ENCODE data around the gene C1orf159.
"Not testable (repeated sequence)": the region's sequence is repeated elsewhere in the genome, so short reads cannot be mapped to it uniquely, and the experiment has no call there.

The C1orf159 gene

GRCh38 chr1:1150100-1150499, 34.2 kb upstream of the C1orf159 start:
- FAIRE-seq (no peak), DNase-seq (ENCODE audit: low spot score) (no peak)

GRCh38 chr1:1149416-1149815, 33.5 kb upstream of the C1orf159 start:
- no peak for FAIRE-seq
- no peak for DNase-seq (ENCODE audit: low spot score)

- FAIRE-seq (no peak), DNase-seq (ENCODE audit: low spot score) (no peak)
Measured at GRCh38 chr1:1148569-1148968, 32.7 kb upstream of the C1orf159 start.

- FAIRE-seq (no peak), DNase-seq (ENCODE audit: low spot score) (no peak)
Measured at GRCh38 chr1:1148061-1148460, 32.2 kb upstream of the C1orf159 start.

- FAIRE-seq: no peak
- DNase-seq (ENCODE audit: low spot score): no peak
Measured at GRCh38 chr1:1146596-1146995, 30.7 kb upstream of the C1orf159 start.

- no peak for FAIRE-seq
- no peak for DNase-seq (ENCODE audit: low spot score)
Measured at GRCh38 chr1:1146026-1146425, 30.1 kb upstream of the C1orf159 start.

GRCh38 chr1:1145547-1145914, 29.6 kb upstream of the C1orf159 start:
- DNase-seq (ENCODE audit: low spot score) (no peak), FAIRE-seq (no peak)

- no peak for FAIRE-seq
Measured at GRCh38 chr1:1144843-1145546, 29.1 kb upstream of the C1orf159 start.

GRCh38 chr1:1144122-1144842, 28.4 kb upstream of the C1orf159 start:
- FAIRE-seq: no peak

More at GRCh38 chr1:1144843-1145546, 29.1 kb upstream of the C1orf159 start:
- DNase-seq (ENCODE audit: low spot score): no peak

GRCh38 chr1:1143636-1144035, 27.7 kb upstream of the C1orf159 start:
- FAIRE-seq (no peak), DNase-seq (ENCODE audit: low spot score) (no peak)

More at GRCh38 chr1:1144122-1144842, 28.4 kb upstream of the C1orf159 start:
- DNase-seq (ENCODE audit: low spot score): no peak

GRCh38 chr1:1142844-1143243, 27.0 kb upstream of the C1orf159 start:
- no peak for FAIRE-seq

GRCh38 chr1:1142352-1142751, 26.5 kb upstream of the C1orf159 start:
- FAIRE-seq; DNase-seq (ENCODE audit: low spot score): not testable (repeated sequence)

More at GRCh38 chr1:1142844-1143243, 27.0 kb upstream of the C1orf159 start:
- no peak for DNase-seq (ENCODE audit: low spot score)

- no peak for FAIRE-seq
- DNase-seq (ENCODE audit: low spot score): no peak
Measured at GRCh38 chr1:1141911-1142250, 26.0 kb upstream of the C1orf159 start.

- FAIRE-seq: no peak
- DNase-seq (ENCODE audit: low spot score): no peak
Measured at GRCh38 chr1:1141244-1141910, 25.5 kb upstream of the C1orf159 start.

- FAIRE-seq: no peak
- DNase-seq (ENCODE audit: low spot score): no peak
Measured at GRCh38 chr1:1140673-1141072, 24.8 kb upstream of the C1orf159 start.

- no peak for FAIRE-seq
Measured at GRCh38 chr1:1137256-1138045, 21.6 kb upstream of the C1orf159 start.

GRCh38 chr1:1136547-1137230, 20.8 kb upstream of the C1orf159 start:
- FAIRE-seq (no peak), DNase-seq (ENCODE audit: low spot score) (no peak)

More at GRCh38 chr1:1137256-1138045, 21.6 kb upstream of the C1orf159 start:
- DNase-seq (ENCODE audit: low spot score): no peak

- FAIRE-seq (no peak), DNase-seq (ENCODE audit: low spot score) (no peak)
Measured at GRCh38 chr1:1135339-1136136, 19.6 kb upstream of the C1orf159 start.

GRCh38 chr1:1134300-1134970, 18.5 kb upstream of the C1orf159 start:
- DNase-seq (ENCODE audit: low spot score) (no peak), FAIRE-seq (no peak)

All from RCC 7860 (cell line).